GM12878 (cell line): ENCODE results near the gene SGCD. TPM values are rescaled to one million over a fixed set of nuclear protein-coding genes. Genes with fewer than 3 reads are reported as not detected.

Source experiments
- ATAC-seq: fragments of 200-7000 bp; cut with Tn5 transposase; 3 replicates; pipeline ENCODE4 v1.9.1; 2020; ENCODE audit warnings: mild to moderate bottlenecking, moderate library complexity
- BruUV-seq: library from RNA; stranded (reverse); fragments of 400-500 nt; replicated peaks from 2 replicates; lab custom pipeline; 2021; lab: Mats Ljungman, UMichigan
- CTCF ChIA-PET: fragments of 300-600 bp; sonication (Branson Sonifier 250); formaldehyde crosslinking; extraction: SDS; loops from one replicate; lab custom pipeline; 2021; ENCODE audit warnings: inconsistent platforms; lab: Yijun Ruan, JAX
- POLR2A ChIA-PET: fragments of 350-600 bp; formaldehyde crosslinking; extraction: SDS; loops from one replicate; lab custom pipeline; 2021; ENCODE audit warnings: inconsistent platforms; lab: Charles Lee
- RAD21 ChIA-PET: fragments of 300-600 bp; sonication (Branson Sonifier 250); formaldehyde crosslinking; loops from one replicate; lab custom pipeline; 2023; ENCODE audit warnings: antibody characterized with exemption; ENCODE audit not compliant: unreplicated experiment; lab: Charles Lee
- SMC1A ChIA-PET: fragments of 300-600 bp; sonication (Branson Sonifier 250); formaldehyde crosslinking; loops from one replicate; lab custom pipeline; 2023; ENCODE audit not compliant: unreplicated experiment, uncharacterized antibody; lab: Charles Lee
- DNase-seq: peaks from one replicate; pipeline ENCODE4 v3.0.0-alpha.2; 2011; ENCODE audit warnings: low read depth, low spot score
- FAIRE-seq: peaks from 3 replicates; lab custom pipeline; 2011; peaks lifted over from hg19 to GRCh38; lab: Jason Lieb, UNC
- H2AFZ ChIP-seq: 2 replicates; pipeline ENCODE4 v1.6.0; 2011; ENCODE audit warnings: low read depth, low read length, control low read depth; ENCODE audit not compliant: control insufficient read depth
- H3K27ac ChIP-seq: 2 replicates; pipeline ENCODE4 v1.5.1; 2011; ENCODE audit warnings: control low read depth; ENCODE audit not compliant: control insufficient read depth, insufficient read depth
- H3K27me3 ChIP-seq, 2 experiments: replicated peaks in 1 of 2; 2 replicates each; pipeline versions ENCODE4 v1.6.0 to v1.6.1; 2011; ENCODE audit warnings: low read length in 1 of 2; ENCODE audit not compliant: control insufficient read depth in 2 of 2, insufficient read depth in 2 of 2
- H3K36me3 ChIP-seq, 2 experiments: 2 replicates each; pipeline ENCODE4 v1.5.1; 2011; ENCODE audit warnings: low read length in 1 of 2; ENCODE audit not compliant: control insufficient read depth in 2 of 2, insufficient read depth in 2 of 2
- H3K4me1 ChIP-seq: 2 replicates; pipeline ENCODE4 v1.6.1; 2011; ENCODE audit warnings: mild to moderate bottlenecking, low read length, moderate library complexity, mixed read lengths; ENCODE audit not compliant: control insufficient read depth, insufficient read depth
- H3K4me2 ChIP-seq: 2 replicates; pipeline ENCODE4 v1.6.0; 2011; ENCODE audit warnings: control low read depth; ENCODE audit not compliant: control insufficient read depth, insufficient read depth
- H3K4me3 ChIP-seq: fragments of 200-600 bp; sonication (generic); 2 replicates; pipeline ENCODE4 v1.5.1; 2016
- H3K79me2 ChIP-seq: 2 replicates; pipeline ENCODE4 v1.6.0; 2011; ENCODE audit warnings: low read length; ENCODE audit not compliant: control insufficient read depth, insufficient read depth
- H3K9ac ChIP-seq: 2 replicates; pipeline ENCODE4 v1.8.0; 2011; ENCODE audit warnings: low read length, control low read depth, mixed read lengths; ENCODE audit not compliant: control insufficient read depth, insufficient read depth
- H3K9me3 ChIP-seq: replicated peaks from 3 replicates; pipeline ENCODE4 v1.5.1; 2011; ENCODE audit warnings: mild to moderate bottlenecking, low read length; ENCODE audit not compliant: control insufficient read depth, insufficient read depth
- H4K20me1 ChIP-seq: 2 replicates; pipeline ENCODE4 v1.6.0; 2011; ENCODE audit not compliant: control insufficient read depth, insufficient read depth
- ATF2 ChIP-seq: IDR thresholded peaks from 2 replicates; pipeline ENCODE4 v1.6.1; 2012; ENCODE audit warnings: low read length, inconsistent platforms
- CHD4 ChIP-seq: fragments of 200-600 bp; sonication (generic); IDR thresholded peaks from 2 replicates; pipeline ENCODE4 v1.6.1; 2016; ENCODE audit warnings: mild to moderate bottlenecking
- EZH2 ChIP-seq: IDR thresholded peaks from 2 replicates; pipeline ENCODE4 v1.6.1; 2012; ENCODE audit warnings: low read depth, mild to moderate bottlenecking, control low read depth, inconsistent platforms, low read length, borderline replicate concordance; ENCODE audit not compliant: control insufficient read depth
- FOS ChIP-seq: IDR thresholded peaks from 3 replicates; pipeline ENCODE4 v1.6.1; 2011; ENCODE audit warnings: borderline replicate concordance; ENCODE audit not compliant: insufficient read length; ENCODE audit errors: extremely low read depth
- MYB ChIP-seq: fragments of 150-350 bp; IDR thresholded peaks from 2 replicates; pipeline ENCODE4 v1.6.1; 2014; ENCODE audit warnings: mild to moderate bottlenecking, low read depth, low read length, borderline replicate concordance
- NRF1 ChIP-seq: conservative IDR thresholded peaks from 2 replicates; pipeline ENCODE4 v1.6.1; 2011; ENCODE audit warnings: mild to moderate bottlenecking, low read depth, low read length, improper control_type of control experiment
- RAD51 ChIP-seq: fragments of 450-650 bp; IDR thresholded peaks from 2 replicates; pipeline ENCODE4 v1.6.1; 2016; ENCODE audit warnings: moderate library complexity, mild to moderate bottlenecking, inconsistent platforms
- RELA ChIP-seq: fragments of 450-650 bp; IDR thresholded peaks from 2 replicates; pipeline ENCODE4 v1.8.0; 2014; ENCODE audit warnings: borderline replicate concordance; ENCODE audit not compliant: partially characterized antibody
- TCF3 ChIP-seq: IDR thresholded peaks from 2 replicates; pipeline ENCODE4 v1.6.1; 2012; ENCODE audit warnings: low read depth, mild to moderate bottlenecking, low read length, borderline replicate concordance; ENCODE audit not compliant: insufficient read depth
- TCF7 ChIP-seq: IDR thresholded peaks from 2 replicates; pipeline ENCODE4 v1.6.1; 2014; ENCODE audit warnings: antibody characterized with exemption, borderline replicate concordance
- YY1 ChIP-seq: IDR thresholded peaks from 2 replicates; pipeline ENCODE4 v1.6.1; 2011; ENCODE audit warnings: low read depth, mild to moderate bottlenecking, low read length
- WGBS: methylation state at CpG from one replicate; pipeline ENCODE4 v1.1.6; 2016; ENCODE audit warnings: low lambda C conversion rate; ENCODE audit not compliant: insufficient replicate concordance, insufficient coverage; ENCODE audit errors: missing lambda C conversion rate; 5-methylcytosine and 5-hydroxymethylcytosine counted together
- in situ Hi-C: fragments of 300-500 bp; cut with MboI; formaldehyde crosslinking; loops from 9 replicates; pipeline ENCODE4 v1.14.3; 2018; ENCODE audit warnings: mixed read lengths
- intact Hi-C: fragments of 100-400 bp; cut with micrococcal nuclease; formaldehyde crosslinking; loops from one replicate; pipeline ENCODE4 v1.14.2; 2022; ENCODE audit not compliant: unreplicated experiment
- polyA plus RNA-seq, 11 experiments: library from polyadenylated mRNA; depleted of rRNA in 4 of 11; unstranded in 6 of 11; stranded (reverse) in 5 of 11; fragments of >200 nt; fragmentation: Nextera tagmentation in 4 of 11; fragmentation: Illumina TruSeq in 1 of 11; extraction: Ambion mirVana in 4 of 11; extraction: Trizol in 1 of 11; gene quantifications; 1 replicate in 1 of 11; 2 replicates in 10 of 11; pipeline versions ENCODE4 v1.2.1 to v1.2.3, GENCODE V29; 2011 to 2016; ENCODE audit warnings: inconsistent platforms in 2 of 11, missing spikeins in 2 of 11, low read depth in 1 of 11
- total RNA-seq, 4 experiments: library from RNA; depleted of rRNA in 3 of 4; stranded (reverse); fragments of >200 nt in 3 of 4; fragmentation: Illumina TruSeq in 1 of 4; extraction: Trizol in 1 of 4; gene quantifications; 2 replicates each; pipeline versions ENCODE4 v1.2.1 to v1.2.3, GENCODE V29; 2013 to 2021
- TF ChIP-seq, protein P1 (sequence below): IDR thresholded peaks from 2 replicates; pipeline ENCODE4 v1.6.1; 2012; ENCODE audit warnings: low read depth, low read length, improper control_type of control experiment
- TF ChIP-seq, protein P2 (sequence below): IDR thresholded peaks from 2 replicates; pipeline ENCODE4 v1.6.1; 2012; ENCODE audit warnings: low read depth, low read length, improper control_type of control experiment
- TF ChIP-seq, protein P3 (sequence below), 3 experiments: IDR thresholded peaks in 2 of 3; conservative IDR thresholded peaks in 1 of 3; 2 replicates each; pipeline ENCODE4 v1.5.1; 2011; ENCODE audit warnings: low read depth in 3 of 3, low read length in 3 of 3, mild to moderate bottlenecking in 3 of 3, control low read depth in 2 of 3, moderate library complexity in 2 of 3, inconsistent platforms in 1 of 3, mixed read lengths in 1 of 3; ENCODE audit not compliant: control insufficient read depth in 2 of 3, insufficient read depth in 1 of 3; ENCODE audit errors: extremely low read depth in 1 of 3

Gene SGCD
- total and polyA plus RNA-seq, 10 of the 15 experiments (the other 5 are each of a cell fraction or from before 2014, with no cell fraction given) = 0.06 TPM; not detected in 9

DNA sequence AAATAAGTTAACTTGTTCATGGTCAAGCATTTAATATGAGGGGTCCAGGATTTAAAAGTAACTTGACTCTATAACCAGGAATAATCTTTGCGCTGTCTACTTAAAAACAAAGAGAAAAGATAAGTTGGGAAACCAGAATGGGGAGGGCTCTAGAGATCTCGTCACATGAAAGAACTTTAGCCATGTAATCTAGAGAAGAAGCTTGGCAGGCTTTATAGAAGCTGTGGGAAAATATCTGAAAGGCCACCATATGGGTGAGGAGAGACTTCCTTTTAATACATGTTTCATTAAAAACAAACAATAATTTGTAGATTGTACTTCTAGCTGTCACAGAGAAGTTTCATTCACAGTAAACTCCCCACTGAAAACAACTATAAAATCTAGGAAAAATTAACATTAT lies 476.4 kb downstream of the SGCD start:
- CTCF ChIA-PET = no interaction called here
- H3K9ac ChIP-seq = no peak overlapping the region
- no peak for DNase-seq
- no peak overlapping the region for H2AFZ ChIP-seq
- H3K4me1 ChIP-seq = no peaks in the 10 kb centered on the region
- H3K4me2 ChIP-seq = no peak overlapping the region
- H3K79me2 ChIP-seq = no peaks in the 10 kb centered on the region
- no TSS peak for BruUV-seq
- no peaks in the 10 kb centered on the region for H3K36me3 ChIP-seq
- H3K4me3 ChIP-seq = no peak overlapping the region
- no peak overlapping the region for H3K27ac ChIP-seq
- no peaks in the 10 kb centered on the region for H3K9me3 ChIP-seq
- ATAC-seq = no peak
- POLR2A ChIA-PET = no interaction called here
- no peak for FAIRE-seq
- TF ChIP-seq, protein P1, sequence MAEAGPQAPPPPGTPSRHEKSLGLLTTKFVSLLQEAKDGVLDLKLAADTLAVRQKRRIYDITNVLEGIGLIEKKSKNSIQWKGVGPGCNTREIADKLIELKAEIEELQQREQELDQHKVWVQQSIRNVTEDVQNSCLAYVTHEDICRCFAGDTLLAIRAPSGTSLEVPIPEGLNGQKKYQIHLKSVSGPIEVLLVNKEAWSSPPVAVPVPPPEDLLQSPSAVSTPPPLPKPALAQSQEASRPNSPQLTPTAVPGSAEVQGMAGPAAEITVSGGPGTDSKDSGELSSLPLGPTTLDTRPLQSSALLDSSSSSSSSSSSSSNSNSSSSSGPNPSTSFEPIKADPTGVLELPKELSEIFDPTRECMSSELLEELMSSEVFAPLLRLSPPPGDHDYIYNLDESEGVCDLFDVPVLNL = no peak
- no peak for TF ChIP-seq NRF1
- TF ChIP-seq, protein P2, sequence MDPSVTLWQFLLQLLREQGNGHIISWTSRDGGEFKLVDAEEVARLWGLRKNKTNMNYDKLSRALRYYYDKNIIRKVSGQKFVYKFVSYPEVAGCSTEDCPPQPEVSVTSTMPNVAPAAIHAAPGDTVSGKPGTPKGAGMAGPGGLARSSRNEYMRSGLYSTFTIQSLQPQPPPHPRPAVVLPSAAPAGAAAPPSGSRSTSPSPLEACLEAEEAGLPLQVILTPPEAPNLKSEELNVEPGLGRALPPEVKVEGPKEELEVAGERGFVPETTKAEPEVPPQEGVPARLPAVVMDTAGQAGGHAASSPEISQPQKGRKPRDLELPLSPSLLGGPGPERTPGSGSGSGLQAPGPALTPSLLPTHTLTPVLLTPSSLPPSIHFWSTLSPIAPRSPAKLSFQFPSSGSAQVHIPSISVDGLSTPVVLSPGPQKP = no peak
- TF ChIP-seq RELA = no peak
- TF ChIP-seq RAD51 = no peak
- TF ChIP-seq FOS = no peak
- TF ChIP-seq MYB = no peak
- no peak for TF ChIP-seq EZH2
- TF ChIP-seq, protein P3, sequence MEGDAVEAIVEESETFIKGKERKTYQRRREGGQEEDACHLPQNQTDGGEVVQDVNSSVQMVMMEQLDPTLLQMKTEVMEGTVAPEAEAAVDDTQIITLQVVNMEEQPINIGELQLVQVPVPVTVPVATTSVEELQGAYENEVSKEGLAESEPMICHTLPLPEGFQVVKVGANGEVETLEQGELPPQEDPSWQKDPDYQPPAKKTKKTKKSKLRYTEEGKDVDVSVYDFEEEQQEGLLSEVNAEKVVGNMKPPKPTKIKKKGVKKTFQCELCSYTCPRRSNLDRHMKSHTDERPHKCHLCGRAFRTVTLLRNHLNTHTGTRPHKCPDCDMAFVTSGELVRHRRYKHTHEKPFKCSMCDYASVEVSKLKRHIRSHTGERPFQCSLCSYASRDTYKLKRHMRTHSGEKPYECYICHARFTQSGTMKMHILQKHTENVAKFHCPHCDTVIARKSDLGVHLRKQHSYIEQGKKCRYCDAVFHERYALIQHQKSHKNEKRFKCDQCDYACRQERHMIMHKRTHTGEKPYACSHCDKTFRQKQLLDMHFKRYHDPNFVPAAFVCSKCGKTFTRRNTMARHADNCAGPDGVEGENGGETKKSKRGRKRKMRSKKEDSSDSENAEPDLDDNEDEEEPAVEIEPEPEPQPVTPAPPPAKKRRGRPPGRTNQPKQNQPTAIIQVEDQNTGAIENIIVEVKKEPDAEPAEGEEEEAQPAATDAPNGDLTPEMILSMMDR (IDR thresholded peaks at IDR 0.05 in 2 of 3, conservative IDR thresholded peaks at IDR 0.05 in 1 of 3; ENCODE audit: control insufficient read depth in 2 of 3, extremely low read depth in 1 of 3, insufficient read depth in 1 of 3, low read depth in 3 of 3, low read length in 3 of 3) = no peak
- no peak for TF ChIP-seq TCF3
- no peak for TF ChIP-seq ATF2
- TF ChIP-seq YY1 = no peak
- no peak for TF ChIP-seq TCF7
- TF ChIP-seq CHD4 = no peak
- 50% methylated on average over 2 of the region's 2 CpGs for WGBS
- intact Hi-C loops (no loop called here), in situ Hi-C loops (no loop called here)
- H3K27me3 ChIP-seq = no peaks in the 10 kb centered on the region; a peak in 1 of 4 replicates
- no peaks in the 10 kb centered on the region for H4K20me1 ChIP-seq
- SMC1A ChIA-PET = interaction anchor here (1.0 to 1.1 kb wide), 2 partner anchors 12 to 25 kb away, joined by 3 to 4 read pairs; no protein-coding TSS in a partner anchor
- RAD21 ChIA-PET = interaction anchor here (0.8 kb wide), 1 partner anchor 14 kb away, joined by 3 read pairs; no protein-coding TSS in a partner anchor
